Fibroblast of lung (primary cell): ENCODE data around the gene MYADML2.

ENCODE experiments used
- EZH2 ChIP-seq: IDR thresholded peaks from 2 replicates; pipeline ENCODE4 v1.5.1; 2012; ENCODE audit warnings: low read length, control low read depth, mild to moderate bottlenecking; ENCODE audit errors: missing control alignments
- TF ChIP-seq, protein P1 (sequence below), 2 donors: IDR thresholded peaks in 1 of 2; conservative IDR thresholded peaks in 1 of 2; 1 replicate in 1 of 2; 2 replicates in 1 of 2; pipeline ENCODE4 v1.5.1; 2011 to 2012; ENCODE audit warnings: low read length in 2 of 2, control low read depth in 1 of 2, inconsistent platforms in 1 of 2, low read depth in 1 of 2, mild to moderate bottlenecking in 1 of 2

DNA sequence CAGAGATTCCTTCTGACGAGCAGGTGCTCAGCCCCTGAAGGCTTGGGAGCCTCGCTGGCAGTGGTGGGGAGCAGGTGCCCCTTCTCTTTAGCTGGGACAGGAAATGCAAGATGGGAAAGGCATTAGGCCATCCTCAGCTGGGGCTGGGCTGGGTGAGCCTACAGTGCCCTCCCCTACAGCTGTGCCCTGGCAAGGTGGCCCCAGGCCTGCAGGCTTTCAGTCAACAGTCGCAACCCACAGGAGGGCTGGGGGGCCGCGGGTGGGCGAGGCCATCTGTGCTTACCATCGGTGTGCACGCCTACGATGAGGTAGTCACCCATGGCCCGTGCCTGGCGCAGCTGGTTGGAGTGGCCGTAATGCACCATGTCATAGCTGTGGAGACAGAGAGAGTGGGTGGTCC, 37.8 kb downstream of the MYADML2 start:
- no peak for TF ChIP-seq EZH2
- TF ChIP-seq, protein P1, sequence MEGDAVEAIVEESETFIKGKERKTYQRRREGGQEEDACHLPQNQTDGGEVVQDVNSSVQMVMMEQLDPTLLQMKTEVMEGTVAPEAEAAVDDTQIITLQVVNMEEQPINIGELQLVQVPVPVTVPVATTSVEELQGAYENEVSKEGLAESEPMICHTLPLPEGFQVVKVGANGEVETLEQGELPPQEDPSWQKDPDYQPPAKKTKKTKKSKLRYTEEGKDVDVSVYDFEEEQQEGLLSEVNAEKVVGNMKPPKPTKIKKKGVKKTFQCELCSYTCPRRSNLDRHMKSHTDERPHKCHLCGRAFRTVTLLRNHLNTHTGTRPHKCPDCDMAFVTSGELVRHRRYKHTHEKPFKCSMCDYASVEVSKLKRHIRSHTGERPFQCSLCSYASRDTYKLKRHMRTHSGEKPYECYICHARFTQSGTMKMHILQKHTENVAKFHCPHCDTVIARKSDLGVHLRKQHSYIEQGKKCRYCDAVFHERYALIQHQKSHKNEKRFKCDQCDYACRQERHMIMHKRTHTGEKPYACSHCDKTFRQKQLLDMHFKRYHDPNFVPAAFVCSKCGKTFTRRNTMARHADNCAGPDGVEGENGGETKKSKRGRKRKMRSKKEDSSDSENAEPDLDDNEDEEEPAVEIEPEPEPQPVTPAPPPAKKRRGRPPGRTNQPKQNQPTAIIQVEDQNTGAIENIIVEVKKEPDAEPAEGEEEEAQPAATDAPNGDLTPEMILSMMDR (conservative IDR thresholded peaks at IDR 0.05 in 1 of 2, IDR thresholded peaks at IDR 0.05 in 1 of 2; ENCODE audit: low read depth in 1 of 2, low read length in 2 of 2): no peak
